ENCODE data around the gene KCNMA1. TPM values are rescaled to one million over a fixed set of nuclear protein-coding genes. Genes with fewer than 3 reads are reported as not detected.

The KCNMA1 gene
- total RNA-seq, 1 experiment from 2014 or later = 20.7 TPM

DNA sequence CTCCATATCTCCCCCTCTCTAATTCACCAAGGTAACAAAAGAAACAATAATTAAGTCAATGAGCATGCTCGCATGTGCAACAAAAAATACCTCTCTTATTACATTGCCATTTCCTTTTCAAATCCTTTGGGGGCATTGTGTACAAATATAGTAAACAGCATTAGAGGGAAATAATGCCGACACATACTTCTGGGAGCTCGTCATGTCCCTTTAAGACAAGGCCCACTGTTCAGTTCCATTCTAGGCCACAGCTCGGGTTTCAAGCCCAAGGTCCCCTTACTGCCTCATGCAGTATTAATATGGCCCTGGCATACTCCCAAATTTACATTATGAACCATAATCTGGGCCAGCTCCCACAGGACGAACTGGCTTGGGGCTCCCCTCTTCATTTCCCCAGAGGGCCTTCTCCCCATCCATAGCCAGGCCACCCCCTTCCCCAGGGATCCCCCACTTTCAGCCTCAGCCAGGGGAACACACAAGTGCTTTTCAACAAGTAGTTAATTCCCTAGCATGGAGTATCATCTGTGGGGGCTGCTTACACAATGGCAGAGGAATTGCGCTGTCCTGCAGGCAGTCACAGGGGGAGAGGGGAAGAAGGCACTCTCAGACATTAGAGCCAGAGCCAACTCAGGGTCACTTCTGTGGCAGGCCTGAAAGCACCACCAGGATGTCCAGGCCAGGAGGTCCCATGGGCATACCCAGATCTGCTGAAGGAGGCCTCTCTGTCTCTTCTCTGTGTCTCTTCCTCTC is 110.6 kb downstream of the KCNMA1 start:
- CTCF ChIA-PET = no interaction called here
- Histone ChIP-seq H3K9me3 (no peaks in the 10 kb centered on the region), H3K4me3 (ENCODE audit: low read depth, low read length) (no peak overlapping the region), H3K4me1 (no peaks in the 10 kb centered on the region; the same call in 1 of the 2 replicates), H3K36me3 (ENCODE audit: control insufficient read depth, insufficient read depth, low read length) (no peaks in the 10 kb centered on the region), H3K27me3 (replicated peaks; ENCODE audit: control insufficient read depth, insufficient read depth, low read length) (no peaks in the 10 kb centered on the region; the same call in 1 of the 2 replicates)
- Mint-ChIP-seq H3K9me3 (ENCODE audit: unreplicated experiment) (no peaks in the 10 kb centered on the region), H3K27ac (ENCODE audit: unreplicated experiment) (no peak overlapping the region), H3K4me3 (ENCODE audit: unreplicated experiment) (no peak overlapping the region), H3K36me3 (ENCODE audit: insufficient read depth, unreplicated experiment) (no peaks in the 10 kb centered on the region), H3K27me3 (ENCODE audit: insufficient read depth, unreplicated experiment) (no peaks in the 10 kb centered on the region), H3K4me1 (ENCODE audit: low read depth, unreplicated experiment) (peaks cover 6% of the 10 kb centered on the region)
- POLR2A ChIA-PET = no interaction called here
- intact Hi-C loops (cut with micrococcal nuclease; ENCODE audit: unreplicated experiment) = no loop called here
- TF ChIP-seq, protein P1, sequence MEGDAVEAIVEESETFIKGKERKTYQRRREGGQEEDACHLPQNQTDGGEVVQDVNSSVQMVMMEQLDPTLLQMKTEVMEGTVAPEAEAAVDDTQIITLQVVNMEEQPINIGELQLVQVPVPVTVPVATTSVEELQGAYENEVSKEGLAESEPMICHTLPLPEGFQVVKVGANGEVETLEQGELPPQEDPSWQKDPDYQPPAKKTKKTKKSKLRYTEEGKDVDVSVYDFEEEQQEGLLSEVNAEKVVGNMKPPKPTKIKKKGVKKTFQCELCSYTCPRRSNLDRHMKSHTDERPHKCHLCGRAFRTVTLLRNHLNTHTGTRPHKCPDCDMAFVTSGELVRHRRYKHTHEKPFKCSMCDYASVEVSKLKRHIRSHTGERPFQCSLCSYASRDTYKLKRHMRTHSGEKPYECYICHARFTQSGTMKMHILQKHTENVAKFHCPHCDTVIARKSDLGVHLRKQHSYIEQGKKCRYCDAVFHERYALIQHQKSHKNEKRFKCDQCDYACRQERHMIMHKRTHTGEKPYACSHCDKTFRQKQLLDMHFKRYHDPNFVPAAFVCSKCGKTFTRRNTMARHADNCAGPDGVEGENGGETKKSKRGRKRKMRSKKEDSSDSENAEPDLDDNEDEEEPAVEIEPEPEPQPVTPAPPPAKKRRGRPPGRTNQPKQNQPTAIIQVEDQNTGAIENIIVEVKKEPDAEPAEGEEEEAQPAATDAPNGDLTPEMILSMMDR (IDR thresholded peaks at IDR 0.05; ENCODE audit: insufficient read depth in 1 of 2, low read depth in 1 of 2, low read length in 1 of 2, severe bottlenecking in 1 of 2, unreplicated experiment in 1 of 2) = no peak
- no peak for DNase-seq
- no TSS peak for BruUV-seq (replicated peaks)

DNA sequence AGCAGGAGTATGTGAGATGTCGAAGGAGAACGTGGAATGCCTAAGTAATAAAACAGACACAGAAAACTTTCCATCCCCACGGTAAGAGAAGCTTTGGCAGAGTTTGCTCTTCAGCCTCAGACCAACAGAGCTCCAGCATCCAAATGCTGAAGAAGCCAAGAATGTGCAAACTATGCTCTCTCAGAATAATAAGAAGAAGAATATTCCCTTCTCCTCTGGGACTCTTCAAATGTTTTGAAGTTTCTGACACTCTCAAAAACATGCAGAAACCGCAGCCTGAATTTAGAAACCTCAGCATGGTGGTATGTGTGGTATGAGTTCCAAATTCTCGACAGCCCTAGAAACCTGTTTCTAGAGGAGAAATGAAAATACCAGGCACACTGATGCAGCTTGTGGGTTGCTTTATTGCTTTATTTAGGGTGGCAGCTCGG is 113.3 kb downstream of the KCNMA1 start:
- intact Hi-C loops (cut with micrococcal nuclease; ENCODE audit: unreplicated experiment) = no loop called here
- H3K4me3 ChIP-seq (ENCODE audit: low read depth, low read length) = no peak overlapping the region
- Mint-ChIP-seq H3K36me3 (ENCODE audit: insufficient read depth, unreplicated experiment) (no peaks in the 10 kb centered on the region), H3K9me3 (ENCODE audit: unreplicated experiment) (no peaks in the 10 kb centered on the region), H3K4me3 (ENCODE audit: unreplicated experiment) (no peak overlapping the region), H3K27me3 (ENCODE audit: insufficient read depth, unreplicated experiment) (no peaks in the 10 kb centered on the region), H3K4me1 (ENCODE audit: low read depth, unreplicated experiment) (no peaks in the 10 kb centered on the region), H3K27ac (ENCODE audit: unreplicated experiment) (no peak overlapping the region)
- BruUV-seq (replicated peaks) = no TSS peak
- POLR2A ChIA-PET = no interaction called here
- H3K9me3 ChIP-seq = no peaks in the 10 kb centered on the region
- H3K36me3 ChIP-seq (ENCODE audit: control insufficient read depth, insufficient read depth, low read length) = no peaks in the 10 kb centered on the region
- CTCF ChIA-PET = interaction anchor here (0.9 kb wide), 1 partner anchor 30 kb away, joined by 3 read pairs; no protein-coding TSS in a partner anchor
- DNase-seq = no peak
- TF ChIP-seq, protein P1 (IDR thresholded peaks at IDR 0.05; ENCODE audit: insufficient read depth in 1 of 2, low read depth in 1 of 2, low read length in 1 of 2, severe bottlenecking in 1 of 2, unreplicated experiment in 1 of 2) = no peak
- H3K27me3 ChIP-seq (replicated peaks; ENCODE audit: control insufficient read depth, insufficient read depth, low read length) = no peaks in the 10 kb centered on the region; the same call in 1 of the 2 replicates
- H3K4me1 ChIP-seq = no peaks in the 10 kb centered on the region

DNA sequence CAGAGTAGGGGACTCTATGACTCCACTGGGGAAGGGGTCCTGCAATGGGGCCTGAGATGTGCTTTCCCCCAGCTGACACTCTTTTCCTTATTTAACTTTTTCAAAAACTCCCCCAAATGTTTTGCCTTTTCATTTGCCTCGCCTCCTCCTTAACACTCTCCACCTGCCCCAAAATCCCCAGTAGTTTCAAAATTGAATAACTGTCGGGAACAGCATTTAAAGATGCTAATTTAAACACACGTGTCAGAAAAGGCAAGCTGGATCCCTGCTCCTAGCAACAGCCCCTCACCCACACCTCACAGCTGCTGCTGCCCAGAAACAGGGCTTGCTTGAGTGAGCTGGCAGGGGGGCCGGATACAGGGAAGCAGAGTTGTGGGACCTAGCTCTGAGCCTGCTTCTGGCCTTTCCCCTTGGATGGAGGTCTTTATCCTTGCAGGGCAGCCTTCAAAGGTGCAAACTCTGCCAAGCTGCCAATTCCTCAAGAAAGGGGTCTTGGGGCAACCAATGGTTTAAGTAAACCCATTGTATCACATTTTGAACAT is 115.3 kb downstream of the KCNMA1 start:
- Mint-ChIP-seq H3K27ac (ENCODE audit: unreplicated experiment) (no peak overlapping the region), H3K27me3 (ENCODE audit: insufficient read depth, unreplicated experiment) (no peaks in the 10 kb centered on the region), H3K36me3 (ENCODE audit: insufficient read depth, unreplicated experiment) (no peaks in the 10 kb centered on the region), H3K9me3 (ENCODE audit: unreplicated experiment) (no peaks in the 10 kb centered on the region), H3K4me3 (ENCODE audit: unreplicated experiment) (no peak overlapping the region), H3K4me1 (ENCODE audit: low read depth, unreplicated experiment) (peaks cover 5% of the 10 kb centered on the region)
- no peaks in the 10 kb centered on the region; the same call in 1 of the 2 replicates for H3K27me3 ChIP-seq (replicated peaks; ENCODE audit: control insufficient read depth, insufficient read depth, low read length)
- BruUV-seq (replicated peaks) = no TSS peak
- ChIA-PET POLR2A (interaction anchor here (0.6 kb wide), 1 partner anchor 87 kb away, joined by 3 read pairs; no protein-coding TSS in a partner anchor), CTCF (no interaction called here)
- no peak for DNase-seq
- no peaks in the 10 kb centered on the region for H3K36me3 ChIP-seq (ENCODE audit: control insufficient read depth, insufficient read depth, low read length)
- TF ChIP-seq, protein P1 (IDR thresholded peaks at IDR 0.05; ENCODE audit: insufficient read depth in 1 of 2, low read depth in 1 of 2, low read length in 1 of 2, severe bottlenecking in 1 of 2, unreplicated experiment in 1 of 2) = no peak
- intact Hi-C loops (cut with micrococcal nuclease; ENCODE audit: unreplicated experiment) = no loop called here
- no peaks in the 10 kb centered on the region for H3K4me1 ChIP-seq
- H3K9me3 ChIP-seq = no peaks in the 10 kb centered on the region
- H3K4me3 ChIP-seq (ENCODE audit: low read depth, low read length) = no peak overlapping the region
